Stimulated activated naive CD8-positive, alpha-beta T cell treated with anti-CD3 and anti-CD28 coated beads, Interleukin-15, Interleukin-2, amounts not matched to agents 100 U/mL and 50 U/mL, for 24 hours (primary cell): ENCODE results near the gene DIRAS1.

Source experiments
- ATAC-seq: fragments of 150-1000 bp; cut with Tn5 transposase; one replicate; pipeline ENCODE4 v1.10.0; 2021
- DNase-seq: peaks from one replicate; pipeline ENCODE4 v3.0.0; 2021

DIRAS1 gene

GRCh38 chr19:2755448-2755705 is 34.2 kb upstream of the DIRAS1 start:
- DNase-seq (no peak), ATAC-seq (no peak)

GRCh38 chr19:2754659-2755447 is 33.7 kb upstream of the DIRAS1 start:
- no peak for DNase-seq
- no peak for ATAC-seq

- ATAC-seq, result no peak
- DNase-seq, result no peak
These were observed 30.3 kb upstream of the DIRAS1 start for GRCh38 chr19:2751438-2751830.

GRCh38 chr19:2750808-2751437 is 29.8 kb upstream of the DIRAS1 start:
- no peak for ATAC-seq
- DNase-seq, result no peak

GRCh38 chr19:2747349-2747748 is 26.2 kb upstream of the DIRAS1 start:
- DNase-seq, result no peak
- ATAC-seq, result no peak

GRCh38 chr19:2744113-2744512 is 22.9 kb upstream of the DIRAS1 start:
- no peak for ATAC-seq

GRCh38 chr19:2743099-2743498 is 21.9 kb upstream of the DIRAS1 start:
- ATAC-seq (no peak), DNase-seq (no peak)

More at GRCh38 chr19:2744113-2744512, 22.9 kb upstream of the DIRAS1 start:
- DNase-seq, result no peak

GRCh38 chr19:2740314-2740656 is 19.1 kb upstream of the DIRAS1 start:
- DNase-seq (no peak), ATAC-seq (no peak)

- DNase-seq, result peak; percentile 99
- peak; percentile 99 for ATAC-seq
These were observed 18.6 kb upstream of the DIRAS1 start, which contains the start of gene SLC39A3 for GRCh38 chr19:2739602-2740313. TSS of gene SLC39A3 (minus strand) at chr19:2740017. CDS start at chr19:2737257, 2,760 bp downstream.

- no peak for DNase-seq
- no peak for ATAC-seq
These were observed 15.5 kb upstream of the DIRAS1 start for GRCh38 chr19:2736550-2737190.

- DNase-seq (no peak), ATAC-seq (no peak)
These were observed 14.2 kb upstream of the DIRAS1 start for GRCh38 chr19:2735374-2735773.

- ATAC-seq, result no peak
- no peak for DNase-seq
These were observed 13.6 kb upstream of the DIRAS1 start for GRCh38 chr19:2734589-2735288.

- ATAC-seq, result no peak
- DNase-seq, result no peak
These were observed 12.9 kb upstream of the DIRAS1 start for GRCh38 chr19:2733930-2734588.

GRCh38 chr19:2732883-2733282 is 11.7 kb upstream of the DIRAS1 start:
- no peak for ATAC-seq
- DNase-seq, result no peak

- ATAC-seq, result no peak
These were observed 11.1 kb upstream of the DIRAS1 start for GRCh38 chr19:2732157-2732725.

GRCh38 chr19:2731181-2731995 is 10.2 kb upstream of the DIRAS1 start:
- DNase-seq (no peak), ATAC-seq (no peak)

More at GRCh38 chr19:2732157-2732725, 11.1 kb upstream of the DIRAS1 start:
- no peak for DNase-seq

GRCh38 chr19:2729943-2730818 is 9.0 kb upstream of the DIRAS1 start:
- DNase-seq (no peak), ATAC-seq (no peak)

- no peak for ATAC-seq
These were observed 7.7 kb upstream of the DIRAS1 start for GRCh38 chr19:2728783-2729387.

GRCh38 chr19:2727640-2727944 is 6.4 kb upstream of the DIRAS1 start:
- ATAC-seq (no peak), DNase-seq (no peak)

More at GRCh38 chr19:2728783-2729387, 7.7 kb upstream of the DIRAS1 start:
- DNase-seq, result no peak
